ENCODE results near the gene POLA1.

GRCh38 chrX:24668111-24668510, 25.6 kb upstream of the POLA1 start:
- TF ChIP-seq, protein P1, sequence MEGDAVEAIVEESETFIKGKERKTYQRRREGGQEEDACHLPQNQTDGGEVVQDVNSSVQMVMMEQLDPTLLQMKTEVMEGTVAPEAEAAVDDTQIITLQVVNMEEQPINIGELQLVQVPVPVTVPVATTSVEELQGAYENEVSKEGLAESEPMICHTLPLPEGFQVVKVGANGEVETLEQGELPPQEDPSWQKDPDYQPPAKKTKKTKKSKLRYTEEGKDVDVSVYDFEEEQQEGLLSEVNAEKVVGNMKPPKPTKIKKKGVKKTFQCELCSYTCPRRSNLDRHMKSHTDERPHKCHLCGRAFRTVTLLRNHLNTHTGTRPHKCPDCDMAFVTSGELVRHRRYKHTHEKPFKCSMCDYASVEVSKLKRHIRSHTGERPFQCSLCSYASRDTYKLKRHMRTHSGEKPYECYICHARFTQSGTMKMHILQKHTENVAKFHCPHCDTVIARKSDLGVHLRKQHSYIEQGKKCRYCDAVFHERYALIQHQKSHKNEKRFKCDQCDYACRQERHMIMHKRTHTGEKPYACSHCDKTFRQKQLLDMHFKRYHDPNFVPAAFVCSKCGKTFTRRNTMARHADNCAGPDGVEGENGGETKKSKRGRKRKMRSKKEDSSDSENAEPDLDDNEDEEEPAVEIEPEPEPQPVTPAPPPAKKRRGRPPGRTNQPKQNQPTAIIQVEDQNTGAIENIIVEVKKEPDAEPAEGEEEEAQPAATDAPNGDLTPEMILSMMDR (IDR thresholded peaks at IDR 0.05): no peak
- no peak for TF ChIP-seq POLR2A (IDR thresholded peaks at IDR 0.05)

Measured in thyroid gland (tissue), 4 donors.